HL-60 (cell line): ENCODE data around the gene TMEM126B.

Experiments used
- DNase-seq, 2 experiments: peaks; one replicate each; pipeline ENCODE4 v3.0.0-alpha.2; 2010 to 2020; ENCODE audit warnings: low read depth in 1 of 2, low spot score in 1 of 2
- H3K27ac ChIP-seq: fragments of 250-450 bp; sonication (Bioruptor Pico); replicated peaks from 2 replicates; pipeline ENCODE4 v1.5.1; 2020; ENCODE audit warnings: mild to moderate bottlenecking, moderate library complexity
- H3K27me3 ChIP-seq: fragments of 250-450 bp; sonication (Bioruptor Pico); 2 replicates; pipeline ENCODE4 v1.5.1; 2021; ENCODE audit warnings: mild to moderate bottlenecking, moderate library complexity; ENCODE audit not compliant: insufficient read depth, poor library complexity, severe bottlenecking
- H3K4me3 ChIP-seq: replicated peaks from 2 replicates; pipeline ENCODE4 v1.5.1; 2011; ENCODE audit warnings: mild to moderate bottlenecking, control low read depth, low read length; ENCODE audit not compliant: insufficient read depth
- CTCF ChIP-seq: IDR thresholded peaks from one replicate; pipeline ENCODE4 v1.5.1; 2011; ENCODE audit warnings: low read length, control low read depth, inconsistent platforms; ENCODE audit not compliant: insufficient read depth
- GABPA ChIP-seq: IDR thresholded peaks from 2 replicates; pipeline ENCODE4 v1.6.1; 2012; ENCODE audit warnings: low read depth
- POLR2AphosphoS5 ChIP-seq: IDR thresholded peaks from 2 replicates; pipeline ENCODE4 v1.6.1; 2012; ENCODE audit warnings: low read depth
- REST ChIP-seq: IDR thresholded peaks from 2 replicates; pipeline ENCODE4 v1.6.1; 2012; ENCODE audit warnings: low read depth; ENCODE audit not compliant: insufficient replicate concordance
- SPI1 ChIP-seq: IDR thresholded peaks from 2 replicates; pipeline ENCODE4 v1.6.1; 2012; ENCODE audit warnings: low read depth, mild to moderate bottlenecking, borderline replicate concordance

Gene TMEM126B

GRCh38 chr11:85658180-85658579, 29.8 kb downstream of the TMEM126B start:
- no peak for DNase-seq

GRCh38 chr11:85661972-85662664, 33.7 kb downstream of the TMEM126B start:
- no peak overlapping the region for H3K27ac ChIP-seq

More at GRCh38 chr11:85658180-85658579, 29.8 kb downstream of the TMEM126B start:
- Histone ChIP-seq H3K27ac (no peak overlapping the region), H3K4me3 (no peak overlapping the region), H3K27me3 (no peaks in the 10 kb centered on the region)
- TF ChIP-seq POLR2AphosphoS5 (no peak), SPI1 (no peak), REST (no peak), GABPA (no peak), CTCF (no peak)

More at GRCh38 chr11:85661972-85662664, 33.7 kb downstream of the TMEM126B start:
- peak overlapping the region; percentile 96 for H3K4me3 ChIP-seq
- H3K27me3 ChIP-seq, result no peaks in the 10 kb centered on the region
- DNase-seq, result no peak
- TF ChIP-seq CTCF (no peak), SPI1 (no peak), POLR2AphosphoS5 (no peak), GABPA (no peak), REST (no peak)
